ENCODE data around the gene PGLYRP2.

DNA sequence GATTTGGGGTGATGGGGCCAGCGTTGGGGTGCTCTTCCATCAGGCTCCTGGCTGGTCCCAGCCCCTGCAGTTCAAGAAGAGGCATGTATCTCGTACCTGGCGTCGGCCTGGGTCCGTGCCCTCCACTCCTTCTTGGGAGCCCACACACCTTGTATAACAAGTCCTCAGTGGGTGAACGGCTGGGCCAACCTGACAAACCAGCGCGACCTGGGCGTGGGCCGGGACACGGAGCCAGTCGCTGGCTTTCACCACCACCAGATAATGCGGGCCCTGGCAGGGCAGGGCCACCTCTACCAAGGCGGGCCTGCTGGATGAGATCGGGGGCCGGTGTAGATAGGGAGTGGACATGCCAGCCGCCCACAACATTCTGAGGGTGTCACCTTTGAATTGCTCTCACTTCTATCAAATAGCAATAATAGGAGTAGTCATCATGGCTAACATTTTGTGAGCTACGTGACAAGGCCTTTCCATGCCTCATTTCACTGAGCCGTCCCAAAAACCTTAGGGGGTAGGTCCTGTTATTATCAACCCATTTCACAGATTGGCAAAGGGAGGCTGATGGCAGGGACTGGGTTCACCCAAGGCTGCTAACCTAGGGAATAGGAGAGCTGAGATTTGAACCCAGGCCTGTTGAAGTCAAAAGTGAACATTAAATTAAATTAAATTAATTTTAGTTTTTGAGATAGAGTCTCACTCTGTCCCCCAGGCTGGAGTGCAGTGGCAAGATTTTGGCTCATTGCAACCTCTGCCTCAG, 32.5 kb upstream of the PGLYRP2 start:
- TF ChIP-seq, protein P1, sequence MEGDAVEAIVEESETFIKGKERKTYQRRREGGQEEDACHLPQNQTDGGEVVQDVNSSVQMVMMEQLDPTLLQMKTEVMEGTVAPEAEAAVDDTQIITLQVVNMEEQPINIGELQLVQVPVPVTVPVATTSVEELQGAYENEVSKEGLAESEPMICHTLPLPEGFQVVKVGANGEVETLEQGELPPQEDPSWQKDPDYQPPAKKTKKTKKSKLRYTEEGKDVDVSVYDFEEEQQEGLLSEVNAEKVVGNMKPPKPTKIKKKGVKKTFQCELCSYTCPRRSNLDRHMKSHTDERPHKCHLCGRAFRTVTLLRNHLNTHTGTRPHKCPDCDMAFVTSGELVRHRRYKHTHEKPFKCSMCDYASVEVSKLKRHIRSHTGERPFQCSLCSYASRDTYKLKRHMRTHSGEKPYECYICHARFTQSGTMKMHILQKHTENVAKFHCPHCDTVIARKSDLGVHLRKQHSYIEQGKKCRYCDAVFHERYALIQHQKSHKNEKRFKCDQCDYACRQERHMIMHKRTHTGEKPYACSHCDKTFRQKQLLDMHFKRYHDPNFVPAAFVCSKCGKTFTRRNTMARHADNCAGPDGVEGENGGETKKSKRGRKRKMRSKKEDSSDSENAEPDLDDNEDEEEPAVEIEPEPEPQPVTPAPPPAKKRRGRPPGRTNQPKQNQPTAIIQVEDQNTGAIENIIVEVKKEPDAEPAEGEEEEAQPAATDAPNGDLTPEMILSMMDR (IDR thresholded peaks at IDR 0.05; ENCODE audit: poor library complexity, severe bottlenecking) = no peak
- TF ChIP-seq RAD21 (conservative IDR thresholded peaks at IDR 0.05) (no peak), EZH2 (IDR thresholded peaks at IDR 0.05; ENCODE audit: borderline replicate concordance, insufficient read depth, low read length, poor library complexity, severe bottlenecking) (no peak)
- TF ChIP-seq, protein P2, sequence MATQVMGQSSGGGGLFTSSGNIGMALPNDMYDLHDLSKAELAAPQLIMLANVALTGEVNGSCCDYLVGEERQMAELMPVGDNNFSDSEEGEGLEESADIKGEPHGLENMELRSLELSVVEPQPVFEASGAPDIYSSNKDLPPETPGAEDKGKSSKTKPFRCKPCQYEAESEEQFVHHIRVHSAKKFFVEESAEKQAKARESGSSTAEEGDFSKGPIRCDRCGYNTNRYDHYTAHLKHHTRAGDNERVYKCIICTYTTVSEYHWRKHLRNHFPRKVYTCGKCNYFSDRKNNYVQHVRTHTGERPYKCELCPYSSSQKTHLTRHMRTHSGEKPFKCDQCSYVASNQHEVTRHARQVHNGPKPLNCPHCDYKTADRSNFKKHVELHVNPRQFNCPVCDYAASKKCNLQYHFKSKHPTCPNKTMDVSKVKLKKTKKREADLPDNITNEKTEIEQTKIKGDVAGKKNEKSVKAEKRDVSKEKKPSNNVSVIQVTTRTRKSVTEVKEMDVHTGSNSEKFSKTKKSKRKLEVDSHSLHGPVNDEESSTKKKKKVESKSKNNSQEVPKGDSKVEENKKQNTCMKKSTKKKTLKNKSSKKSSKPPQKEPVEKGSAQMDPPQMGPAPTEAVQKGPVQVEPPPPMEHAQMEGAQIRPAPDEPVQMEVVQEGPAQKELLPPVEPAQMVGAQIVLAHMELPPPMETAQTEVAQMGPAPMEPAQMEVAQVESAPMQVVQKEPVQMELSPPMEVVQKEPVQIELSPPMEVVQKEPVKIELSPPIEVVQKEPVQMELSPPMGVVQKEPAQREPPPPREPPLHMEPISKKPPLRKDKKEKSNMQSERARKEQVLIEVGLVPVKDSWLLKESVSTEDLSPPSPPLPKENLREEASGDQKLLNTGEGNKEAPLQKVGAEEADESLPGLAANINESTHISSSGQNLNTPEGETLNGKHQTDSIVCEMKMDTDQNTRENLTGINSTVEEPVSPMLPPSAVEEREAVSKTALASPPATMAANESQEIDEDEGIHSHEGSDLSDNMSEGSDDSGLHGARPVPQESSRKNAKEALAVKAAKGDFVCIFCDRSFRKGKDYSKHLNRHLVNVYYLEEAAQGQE (IDR thresholded peaks at IDR 0.05; ENCODE audit: borderline replicate concordance) = no peak
